ENCODE data around the gene FAM186B.

FAM186B gene

DNA sequence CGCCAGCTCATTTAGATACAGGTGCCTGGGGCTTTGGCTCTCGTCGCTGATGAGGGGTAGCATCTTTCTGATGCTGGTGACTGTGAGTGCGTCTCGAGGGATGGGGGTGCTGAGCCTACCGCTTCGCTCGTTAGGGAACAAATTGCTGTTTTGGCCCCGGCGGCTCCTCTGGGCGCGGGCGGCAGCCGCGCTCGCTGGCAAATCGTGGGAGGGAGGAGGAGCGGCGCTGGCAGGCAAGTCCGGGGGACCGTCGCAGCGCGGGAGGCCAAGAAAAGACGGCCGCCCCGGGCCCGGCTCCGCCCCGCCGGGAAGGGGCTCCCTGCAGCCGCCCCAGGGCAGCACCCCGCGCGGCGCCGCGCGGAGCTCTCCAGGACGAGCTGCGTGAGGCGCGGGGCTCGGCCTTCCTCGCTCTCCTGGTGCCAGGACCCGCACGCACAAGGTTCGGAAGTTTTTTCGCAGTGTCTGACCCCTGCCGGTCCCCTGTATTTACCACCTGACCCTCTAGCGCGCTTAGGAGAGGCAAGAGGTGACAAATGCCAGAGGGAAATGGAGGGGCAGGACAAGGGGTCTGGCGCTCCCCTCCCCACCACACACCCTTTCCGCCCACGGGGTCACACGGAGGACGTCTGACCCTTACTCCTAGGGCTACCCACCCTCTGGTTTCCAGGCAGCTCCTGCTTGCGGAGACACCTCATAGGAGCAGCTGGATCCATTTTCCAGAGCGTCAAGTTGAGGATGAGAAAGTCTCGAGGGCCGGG is 67.5 kb downstream of the FAM186B start:
- DNase-seq (ENCODE audit: low spot score), result no peak
